ENCODE results near the gene P4HA3. TPM values are rescaled to one million over a fixed set of nuclear protein-coding genes. Genes with fewer than 3 reads are reported as not detected.

The P4HA3 gene
- polyA plus RNA-seq, 3 donors = 0.07 TPM; not detected in 2

GRCh38 chr11:74262725-74263124 is 48.7 kb downstream of the P4HA3 start:
- H3K27ac Mint-ChIP-seq = no peak overlapping the region
- peaks cover 0 to 2% (median 0%) of the 10 kb centered on the region in 3 donors for H3K27me3 Mint-ChIP-seq (ENCODE audit: low read depth in 3 of 3)
- H3K36me3 Mint-ChIP-seq = no peaks in the 10 kb centered on the region
- Histone ChIP-seq H3K9ac (ENCODE audit: insufficient read depth, low read length, poor library complexity, severe bottlenecking) (no peak overlapping the region), H3K27ac (ENCODE audit: low read depth in 1 of 2, low read length in 2 of 2) (no peak overlapping the region), H3K36me3 (replicated peaks in 1 of 2; ENCODE audit: control insufficient read depth in 1 of 2, insufficient read depth in 2 of 2, low read length in 2 of 2) (no peaks in the 10 kb centered on the region), H3K9me3 (replicated peaks in 1 of 2; ENCODE audit: control insufficient read depth in 1 of 2, insufficient read depth in 1 of 2, low read length in 2 of 2) (no peaks in the 10 kb centered on the region), H4K20me1 (ENCODE audit: insufficient read depth, low read length) (no peaks in the 10 kb centered on the region), H2AFZ (ENCODE audit: insufficient read depth, low read depth, low read length, poor library complexity, severe bottlenecking) (no peak overlapping the region), H3K4me3 (replicated peaks in 1 of 3; ENCODE audit: low read depth in 2 of 3, low read length in 3 of 3) (no peak overlapping the region), H3K4me1 (ENCODE audit: control insufficient read depth in 1 of 2, insufficient read depth in 2 of 2, low read length in 2 of 2) (no peaks in the 10 kb centered on the region), H3K79me2 (ENCODE audit: insufficient read depth, low read length) (no peaks in the 10 kb centered on the region), H3K4me2 (replicated peaks; ENCODE audit: extremely low read depth, low read length, poor library complexity, severe bottlenecking) (no peak overlapping the region), H3K27me3 (ENCODE audit: control insufficient read depth in 2 of 2, insufficient read depth in 2 of 2, low read length in 2 of 2) (no peaks in the 10 kb centered on the region)
- H3K9me3 Mint-ChIP-seq = peaks cover 0 to 4% (median 2%) of the 10 kb centered on the region in 7 donors
- intact Hi-C loops (cut with micrococcal nuclease) = no loop called here
- TF ChIP-seq CTCF (IDR thresholded peaks at IDR 0.05) = no peak
- H3K4me3 Mint-ChIP-seq = no peak overlapping the region
- no CpG with 5 or more reads among the region's 2 CpGs for WGBS (ENCODE audit: insufficient coverage)
- H3K4me1 Mint-ChIP-seq = no peaks in the 10 kb centered on the region
- DNase-seq = no peak

DNA sequence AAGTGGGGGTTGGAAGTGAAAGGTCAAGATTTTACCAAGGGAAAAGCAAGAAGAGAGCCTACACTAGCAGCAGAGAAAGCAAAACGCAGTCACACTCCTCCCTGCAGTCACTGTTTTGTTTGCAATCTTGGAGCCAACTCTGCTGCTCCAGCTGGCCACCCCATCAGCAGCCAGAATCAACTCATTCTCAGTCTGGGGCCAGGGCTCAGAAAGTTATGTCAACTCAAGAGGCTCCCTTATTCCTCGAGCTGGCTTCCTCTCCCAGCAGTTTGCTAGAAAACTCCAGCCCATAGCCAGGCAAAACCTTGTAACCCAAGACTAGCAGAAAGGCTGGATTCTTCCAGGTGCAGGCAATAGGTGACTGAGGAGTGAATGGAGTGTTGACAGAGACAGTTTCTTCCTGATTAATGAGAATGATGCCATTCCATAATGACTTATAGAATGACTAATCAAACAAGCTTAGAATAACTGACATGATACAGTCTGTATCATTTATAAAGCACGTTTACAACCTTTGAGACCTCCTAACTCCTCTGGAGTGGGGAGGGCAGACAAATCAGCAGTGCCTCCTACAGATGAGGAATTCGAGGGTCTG is 53.4 kb downstream of the P4HA3 start:
- Histone ChIP-seq H3K4me2 (replicated peaks; ENCODE audit: extremely low read depth, low read length, poor library complexity, severe bottlenecking) (no peak overlapping the region), H3K27ac (ENCODE audit: low read depth in 1 of 2, low read length in 2 of 2) (no peak overlapping the region), H3K4me3 (replicated peaks in 1 of 3; ENCODE audit: low read depth in 2 of 3, low read length in 3 of 3) (no peak overlapping the region), H3K4me1 (ENCODE audit: control insufficient read depth in 1 of 2, insufficient read depth in 2 of 2, low read length in 2 of 2) (no peaks in the 10 kb centered on the region), H2AFZ (ENCODE audit: insufficient read depth, low read depth, low read length, poor library complexity, severe bottlenecking) (no peak overlapping the region), H4K20me1 (ENCODE audit: insufficient read depth, low read length) (no peaks in the 10 kb centered on the region), H3K36me3 (replicated peaks in 1 of 2; ENCODE audit: control insufficient read depth in 1 of 2, insufficient read depth in 2 of 2, low read length in 2 of 2) (peaks cover 8 to 22% of the 10 kb centered on the region in 2 donors), H3K79me2 (ENCODE audit: insufficient read depth, low read length) (no peaks in the 10 kb centered on the region), H3K9me3 (replicated peaks in 1 of 2; ENCODE audit: control insufficient read depth in 1 of 2, insufficient read depth in 1 of 2, low read length in 2 of 2) (no peaks in the 10 kb centered on the region), H3K27me3 (ENCODE audit: control insufficient read depth in 2 of 2, insufficient read depth in 2 of 2, low read length in 2 of 2) (no peaks in the 10 kb centered on the region), H3K9ac (ENCODE audit: insufficient read depth, low read length, poor library complexity, severe bottlenecking) (no peak overlapping the region)
- Mint-ChIP-seq H3K36me3 (peaks cover 20 to 23% of the 10 kb centered on the region in 2 donors), H3K27ac (no peak overlapping the region), H3K27me3 (ENCODE audit: low read depth in 3 of 3) (peaks cover 0 to 2% (median 1%) of the 10 kb centered on the region in 3 donors), H3K9me3 (peaks cover 0 to 4% (median 2%) of the 10 kb centered on the region in 7 donors), H3K4me3 (no peak overlapping the region), H3K4me1 (peaks cover 5% of the 10 kb centered on the region)
- no peak for DNase-seq
- WGBS (ENCODE audit: insufficient coverage) = 83% methylated on average over 1 of the region's 4 CpGs
- TF ChIP-seq CTCF (IDR thresholded peaks at IDR 0.05) = no peak
- intact Hi-C loops (cut with micrococcal nuclease) = loop anchor here (10.0 kb wide), 3 partner anchors 187 to 317 kb away; no protein-coding TSS in a partner anchor
